OCI-LY3 (cell line): ENCODE data around the gene MLXIP.

Source experiments
- H2AFZ ChIP-seq: fragments of 200-600, 300-600 bp; shearing (Covaris generic); 2 replicates; pipeline ENCODE4 v1.6.0; 2014; ENCODE audit warnings: antibody characterized with exemption, low read depth, low read length
- H3K27ac ChIP-seq: fragments of 200-600, 300-600 bp; sonication (generic); 2 replicates; pipeline ENCODE4 v1.5.1; 2014; ENCODE audit warnings: mild to moderate bottlenecking, low read length, moderate library complexity, mixed read lengths
- H3K27me3 ChIP-seq: fragments of 200-600, 300-600 bp; sonication (generic); 2 replicates; pipeline ENCODE4 v1.6.1; 2014; ENCODE audit warnings: low read depth, low read length, mixed read lengths
- H3K36me3 ChIP-seq: fragments of 200-600, 300-600 bp; sonication (generic); replicated peaks from 2 replicates; pipeline ENCODE3; 2014; ENCODE audit warnings: low read depth, low read length, mixed read lengths
- H3K4me1 ChIP-seq: fragments of 300-600, 200-600 bp; sonication (generic); 2 replicates; pipeline ENCODE4 v1.6.1; 2014; ENCODE audit warnings: low read length, mixed read lengths
- H3K4me2 ChIP-seq: fragments of 200-600, 300-600 bp; sonication (generic); 2 replicates; pipeline ENCODE4 v1.6.1; 2014; ENCODE audit warnings: low read length, mixed read lengths
- H3K4me3 ChIP-seq: fragments of 300-600, 200-600 bp; sonication (generic); 2 replicates; pipeline ENCODE4 v1.5.1; 2014; ENCODE audit warnings: antibody characterized with exemption, mild to moderate bottlenecking, low read length, moderate library complexity
- H3K79me2 ChIP-seq: fragments of 300-600, 200-600 bp; shearing (Covaris generic); 2 replicates; pipeline ENCODE4 v1.6.1; 2014; ENCODE audit warnings: mild to moderate bottlenecking, low read length, mixed read lengths
- H3K9ac ChIP-seq: fragments of 300-600, 200-600 bp; shearing (Covaris generic); 2 replicates; pipeline ENCODE4 v1.6.0; 2014; ENCODE audit warnings: mild to moderate bottlenecking, low read length, moderate library complexity
- H3K9me3 ChIP-seq: fragments of 200-600, 300-600 bp; shearing (Covaris generic); 2 replicates; pipeline ENCODE4 v1.6.1; 2014; ENCODE audit warnings: low read length, mixed read lengths; ENCODE audit not compliant: insufficient read depth
- H4K20me1 ChIP-seq: fragments of 200-600, 300-600 bp; sonication (generic); 2 replicates; pipeline ENCODE4 v1.6.1; 2016; ENCODE audit warnings: low read length, mixed read lengths; ENCODE audit not compliant: insufficient read depth
- EZH2phosphoT487 ChIP-seq: fragments of 200-600 bp; shearing (Covaris generic); IDR thresholded peaks from 2 replicates; pipeline ENCODE4 v1.6.1; 2018; ENCODE audit warnings: antibody characterized with exemption, mixed run types, low read depth
- TF ChIP-seq, protein P1 (sequence below): fragments of 200-600, 300-600 bp; sonication (generic); IDR thresholded peaks from 2 replicates; pipeline ENCODE4 v1.5.1; 2014; ENCODE audit warnings: antibody characterized with exemption, low read length, low read depth

MLXIP gene

DNA sequence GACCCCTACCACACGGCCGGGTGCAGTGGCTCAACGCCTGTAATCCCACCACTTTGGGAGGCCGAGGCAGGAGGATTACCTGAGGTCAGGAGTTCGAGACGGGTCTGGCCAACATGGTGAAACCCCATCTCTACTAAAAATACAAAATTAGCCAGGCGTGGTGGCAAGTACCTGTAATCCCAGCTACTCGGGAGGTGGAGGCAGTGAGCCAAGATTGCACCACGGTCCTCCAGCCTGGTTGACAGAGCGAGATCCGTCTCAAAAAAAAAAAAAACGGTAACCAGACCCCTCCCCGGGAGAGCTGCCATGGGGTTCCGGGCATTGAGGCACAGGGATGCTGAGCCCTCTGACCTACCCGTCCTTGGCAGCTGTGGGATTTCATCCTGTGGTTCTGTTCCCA lies 35.1 kb upstream of the MLXIP start:
- H3K27ac ChIP-seq: no peak overlapping the region
- no peak overlapping the region for H3K4me2 ChIP-seq
- no peaks in the 10 kb centered on the region for H3K79me2 ChIP-seq
- H4K20me1 ChIP-seq: no peaks in the 10 kb centered on the region; the same call in 1 of the 2 replicates
- H3K27me3 ChIP-seq: no peaks in the 10 kb centered on the region
- TF ChIP-seq, protein P1, sequence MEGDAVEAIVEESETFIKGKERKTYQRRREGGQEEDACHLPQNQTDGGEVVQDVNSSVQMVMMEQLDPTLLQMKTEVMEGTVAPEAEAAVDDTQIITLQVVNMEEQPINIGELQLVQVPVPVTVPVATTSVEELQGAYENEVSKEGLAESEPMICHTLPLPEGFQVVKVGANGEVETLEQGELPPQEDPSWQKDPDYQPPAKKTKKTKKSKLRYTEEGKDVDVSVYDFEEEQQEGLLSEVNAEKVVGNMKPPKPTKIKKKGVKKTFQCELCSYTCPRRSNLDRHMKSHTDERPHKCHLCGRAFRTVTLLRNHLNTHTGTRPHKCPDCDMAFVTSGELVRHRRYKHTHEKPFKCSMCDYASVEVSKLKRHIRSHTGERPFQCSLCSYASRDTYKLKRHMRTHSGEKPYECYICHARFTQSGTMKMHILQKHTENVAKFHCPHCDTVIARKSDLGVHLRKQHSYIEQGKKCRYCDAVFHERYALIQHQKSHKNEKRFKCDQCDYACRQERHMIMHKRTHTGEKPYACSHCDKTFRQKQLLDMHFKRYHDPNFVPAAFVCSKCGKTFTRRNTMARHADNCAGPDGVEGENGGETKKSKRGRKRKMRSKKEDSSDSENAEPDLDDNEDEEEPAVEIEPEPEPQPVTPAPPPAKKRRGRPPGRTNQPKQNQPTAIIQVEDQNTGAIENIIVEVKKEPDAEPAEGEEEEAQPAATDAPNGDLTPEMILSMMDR: no peak
- TF ChIP-seq EZH2phosphoT487: no peak
- H3K4me1 ChIP-seq: peaks cover 14% of the 10 kb centered on the region
- no peak overlapping the region for H3K4me3 ChIP-seq
- peaks cover 33% of the 10 kb centered on the region for H3K36me3 ChIP-seq
- H3K9me3 ChIP-seq: no peaks in the 10 kb centered on the region
- no peak overlapping the region for H2AFZ ChIP-seq
- no peak overlapping the region for H3K9ac ChIP-seq

DNA sequence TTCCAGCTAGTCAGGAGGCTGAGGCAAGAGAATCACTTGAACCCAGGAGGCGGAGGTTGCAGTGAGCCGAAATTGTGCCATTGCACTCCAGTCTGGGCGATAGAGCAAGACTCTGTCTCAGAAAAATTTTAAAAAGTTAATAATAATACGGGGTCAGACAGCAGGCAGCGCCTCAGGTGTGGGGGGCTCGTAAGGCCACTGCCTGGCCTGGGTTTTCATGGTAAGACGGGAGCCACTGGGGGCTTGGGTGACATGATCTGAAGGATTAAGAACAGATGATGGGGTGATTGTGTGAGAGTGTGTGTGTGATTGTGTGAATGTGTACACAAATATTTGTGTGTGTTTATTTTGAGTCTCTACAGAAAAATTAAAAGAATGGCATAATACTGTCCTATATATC lies 33.3 kb upstream of the MLXIP start:
- H3K4me2 ChIP-seq: no peak overlapping the region
- peaks cover 9% of the 10 kb centered on the region for H3K4me1 ChIP-seq
- peaks cover 28% of the 10 kb centered on the region for H3K36me3 ChIP-seq
- no peak overlapping the region for H3K4me3 ChIP-seq
- TF ChIP-seq EZH2phosphoT487: no peak
- TF ChIP-seq, protein P1: no peak
- no peak overlapping the region for H3K27ac ChIP-seq
- H2AFZ ChIP-seq: no peak overlapping the region
- no peaks in the 10 kb centered on the region; the same call in 1 of the 2 replicates for H4K20me1 ChIP-seq
- H3K79me2 ChIP-seq: no peaks in the 10 kb centered on the region
- no peak overlapping the region for H3K9ac ChIP-seq
- no peaks in the 10 kb centered on the region for H3K27me3 ChIP-seq
- no peaks in the 10 kb centered on the region for H3K9me3 ChIP-seq

DNA sequence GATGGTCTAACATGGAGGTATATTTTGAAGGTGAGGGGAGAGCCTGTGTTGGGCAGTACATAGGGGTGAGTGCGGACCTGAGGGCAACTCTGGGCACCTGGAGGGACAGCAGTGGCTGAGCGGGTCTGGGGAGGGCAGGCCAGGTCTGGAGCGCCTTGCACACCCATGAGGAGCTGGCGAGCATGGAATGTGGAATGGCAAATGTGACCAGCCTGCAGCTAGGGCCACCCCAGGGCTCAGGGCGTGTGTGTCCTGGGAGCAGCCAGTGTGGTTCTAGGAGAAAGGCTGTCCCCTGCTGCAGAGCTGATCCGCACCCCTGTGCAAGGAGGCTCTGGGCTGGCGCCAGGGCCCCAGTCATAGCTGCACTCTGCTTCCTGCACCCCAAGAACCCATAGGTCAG lies 32.4 kb upstream of the MLXIP start:
- Histone ChIP-seq H3K79me2 (no peaks in the 10 kb centered on the region), H3K4me3 (no peak overlapping the region), H3K9ac (no peak overlapping the region), H3K27ac (no peak overlapping the region), H3K36me3 (peaks cover 27% of the 10 kb centered on the region), H3K4me1 (peaks cover under 1% of the 10 kb centered on the region; the same call in 1 of the 2 replicates), H2AFZ (no peak overlapping the region), H3K9me3 (no peaks in the 10 kb centered on the region), H4K20me1 (no peaks in the 10 kb centered on the region; the same call in 1 of the 2 replicates), H3K4me2 (no peak overlapping the region), H3K27me3 (no peaks in the 10 kb centered on the region)
- TF ChIP-seq, protein P1: no peak
- no peak for TF ChIP-seq EZH2phosphoT487

DNA sequence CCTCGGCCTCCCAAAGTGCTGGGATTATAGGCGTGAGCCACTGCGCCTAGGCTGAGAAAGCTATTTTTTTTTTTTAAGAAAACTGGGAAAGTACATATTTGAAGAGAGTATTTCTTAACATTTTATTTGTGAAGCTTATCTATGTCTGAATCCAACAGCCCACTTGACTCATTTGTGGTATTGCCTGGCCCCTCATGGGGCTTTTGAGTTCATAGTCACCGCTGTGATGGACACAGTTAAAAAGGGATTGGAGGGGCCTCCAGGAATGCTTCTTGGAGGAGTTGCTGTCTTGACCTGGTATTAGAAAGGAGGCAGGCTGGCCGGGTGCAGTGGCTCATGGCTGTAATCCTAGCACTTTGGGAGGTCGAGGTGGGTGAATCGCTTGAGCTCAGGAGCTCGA lies 30.4 kb upstream of the MLXIP start:
- H2AFZ ChIP-seq: no peak overlapping the region
- no peak overlapping the region for H3K9ac ChIP-seq
- H3K36me3 ChIP-seq: peaks cover 23% of the 10 kb centered on the region
- H4K20me1 ChIP-seq: no peaks in the 10 kb centered on the region
- no peak overlapping the region for H3K4me2 ChIP-seq
- H3K4me3 ChIP-seq: no peak overlapping the region
- no peak overlapping the region for H3K27ac ChIP-seq
- H3K4me1 ChIP-seq: no peaks in the 10 kb centered on the region
- TF ChIP-seq EZH2phosphoT487: no peak
- TF ChIP-seq, protein P1: no peak
- no peaks in the 10 kb centered on the region for H3K79me2 ChIP-seq
- no peaks in the 10 kb centered on the region for H3K9me3 ChIP-seq
- no peaks in the 10 kb centered on the region for H3K27me3 ChIP-seq
